HG02970 (cell line): Measurements from ENCODE around the gene C16orf96.

Experiments
- ATAC-seq: cut with Tn5 transposase; IDR thresholded peaks from one replicate; pipeline ENCODE4 v1.9.1; 2021; ENCODE audit warnings: mild to moderate bottlenecking, moderate library complexity, moderate number of reproducible peaks; ENCODE audit not compliant: unreplicated experiment, low FRiP score

C16orf96 gene

DNA sequence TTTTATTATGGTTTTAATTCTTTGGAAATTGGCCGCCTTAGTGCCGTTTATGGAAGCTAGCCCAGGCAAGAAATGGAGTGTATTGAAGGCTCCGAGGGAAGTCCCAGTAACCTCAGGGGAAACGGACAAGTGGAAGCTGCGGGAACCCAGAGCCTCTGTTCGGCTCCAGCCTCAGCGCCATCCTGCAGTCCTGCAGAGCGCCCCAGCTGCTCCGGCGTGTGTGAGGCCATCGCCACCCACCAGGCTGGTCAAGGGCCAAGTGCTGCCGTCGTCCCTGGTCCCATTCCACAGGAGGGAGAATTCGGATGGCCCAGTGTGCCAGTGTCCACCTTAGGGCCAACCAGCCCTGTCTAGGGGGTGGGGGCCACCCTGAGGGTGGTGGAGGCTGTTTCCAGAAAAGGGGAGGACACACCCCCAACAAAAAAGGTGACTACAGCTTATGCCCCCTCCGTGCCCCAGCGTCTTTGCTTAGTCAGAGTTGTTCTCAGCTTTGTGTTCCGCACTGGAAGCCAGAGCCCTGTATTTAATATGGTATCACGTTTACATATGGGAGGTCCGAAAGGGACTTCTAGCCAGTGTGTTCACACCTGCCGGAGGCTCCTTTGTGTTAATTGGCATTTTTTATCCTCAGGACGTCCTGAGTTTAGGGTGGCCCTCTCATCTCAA is 81.5 kb downstream of the C16orf96 start:
- ATAC-seq = no peak

DNA sequence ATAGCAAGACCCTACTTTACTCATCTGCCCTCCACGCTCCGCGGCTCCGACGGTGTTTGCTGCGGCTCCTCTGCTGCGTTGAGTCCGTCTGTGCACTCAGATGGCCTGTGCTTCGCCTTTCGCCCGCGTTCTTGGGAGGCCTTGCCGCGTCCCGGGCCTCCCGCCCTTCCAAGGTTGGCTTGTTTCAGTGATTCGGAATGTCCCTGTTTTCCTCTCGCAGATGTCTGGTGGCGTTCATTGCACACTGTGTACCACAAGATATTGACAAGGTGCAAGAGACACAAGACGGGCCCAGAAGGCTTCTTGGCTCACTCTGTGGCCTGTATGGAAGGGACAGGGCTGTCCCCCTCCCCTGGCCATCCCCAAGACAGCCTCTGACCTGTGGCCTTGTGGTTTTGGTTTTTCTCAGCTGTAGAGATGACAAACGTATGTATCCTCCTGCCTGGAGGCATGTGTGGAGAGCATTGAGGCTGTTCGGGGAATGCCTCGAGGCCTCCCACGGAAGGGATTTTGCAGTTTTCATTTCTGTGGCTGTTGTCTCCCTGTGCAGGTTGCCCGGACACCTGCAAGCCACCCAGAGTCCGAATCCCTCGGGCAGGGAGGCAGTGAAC is 83.9 kb downstream of the C16orf96 start:
- no peak for ATAC-seq

DNA sequence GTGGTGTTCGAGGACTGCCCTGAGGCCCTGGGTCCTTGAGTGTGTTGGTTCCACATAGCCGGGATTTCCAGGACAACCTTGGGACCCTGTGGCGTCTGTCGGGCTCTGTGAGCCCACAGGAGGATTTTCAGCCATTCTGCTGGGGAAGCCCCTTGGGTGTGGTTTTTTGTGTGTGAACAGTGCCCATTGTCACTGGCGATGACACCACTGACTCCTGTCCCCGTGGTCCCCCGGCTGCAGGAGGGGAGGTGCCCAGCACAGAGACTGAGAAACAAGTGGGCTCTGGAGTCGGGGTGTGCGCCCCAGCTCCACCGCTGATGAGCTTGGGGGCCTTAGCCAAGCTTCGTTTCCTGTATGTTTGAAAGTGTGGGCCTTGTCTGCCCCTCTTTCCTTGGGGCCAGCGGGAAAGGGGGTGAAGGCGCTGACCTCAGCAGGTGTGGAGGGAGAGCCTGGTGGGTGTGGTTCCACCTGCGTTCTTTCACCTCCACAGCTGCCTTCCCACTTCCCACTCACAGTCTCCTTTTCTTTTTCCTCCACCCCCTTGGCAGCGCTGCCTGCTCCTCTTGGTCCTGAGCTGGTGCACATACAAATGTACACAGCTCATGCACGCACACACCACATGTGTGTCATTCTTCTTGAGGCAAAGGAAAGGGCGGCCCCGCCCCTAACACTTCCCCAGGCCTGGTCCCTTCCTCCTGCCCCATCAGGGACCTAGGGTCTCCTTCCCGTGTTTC is 84.6 kb downstream of the C16orf96 start:
- no peak for ATAC-seq

DNA sequence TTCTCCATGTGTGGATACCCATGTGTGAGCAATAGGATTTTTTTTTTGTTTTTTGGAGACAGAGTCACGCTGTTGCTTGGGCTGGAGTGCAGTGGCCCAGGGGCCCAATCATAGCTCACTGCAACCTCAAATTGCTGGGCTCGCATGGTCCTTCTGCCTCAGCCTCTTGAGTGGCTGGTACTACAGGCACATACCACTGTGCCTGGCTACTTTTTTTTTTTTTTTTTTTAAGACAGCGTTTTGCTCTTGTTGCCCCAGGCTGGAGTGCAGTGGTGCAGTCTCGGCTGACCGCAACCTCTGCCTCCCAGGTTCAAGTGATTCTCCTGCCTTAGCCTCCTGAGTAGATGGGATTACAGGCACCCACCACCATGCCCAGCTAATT is 85.2 kb downstream of the C16orf96 start:
- no peak for ATAC-seq

DNA sequence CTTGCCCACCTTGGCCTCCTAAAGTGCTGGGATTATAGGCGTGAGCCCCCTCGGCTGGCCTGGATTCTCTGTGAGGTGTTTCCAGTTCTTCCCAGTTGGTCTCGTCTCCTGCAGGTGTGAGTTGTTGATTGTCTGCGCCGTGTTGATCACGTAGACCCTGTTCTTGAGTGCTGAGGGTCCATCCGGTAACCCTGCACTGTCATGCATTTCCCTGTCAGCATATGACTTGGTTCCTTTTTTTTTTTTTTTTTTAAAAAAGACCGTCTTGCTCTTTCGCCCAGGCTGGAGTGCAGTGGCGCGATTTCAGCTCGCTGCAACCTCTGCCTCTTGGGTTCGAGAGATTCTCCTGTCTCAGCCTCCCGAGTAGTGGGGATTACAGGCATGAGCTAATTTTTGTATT is 85.8 kb downstream of the C16orf96 start:
- ATAC-seq = no peak

DNA sequence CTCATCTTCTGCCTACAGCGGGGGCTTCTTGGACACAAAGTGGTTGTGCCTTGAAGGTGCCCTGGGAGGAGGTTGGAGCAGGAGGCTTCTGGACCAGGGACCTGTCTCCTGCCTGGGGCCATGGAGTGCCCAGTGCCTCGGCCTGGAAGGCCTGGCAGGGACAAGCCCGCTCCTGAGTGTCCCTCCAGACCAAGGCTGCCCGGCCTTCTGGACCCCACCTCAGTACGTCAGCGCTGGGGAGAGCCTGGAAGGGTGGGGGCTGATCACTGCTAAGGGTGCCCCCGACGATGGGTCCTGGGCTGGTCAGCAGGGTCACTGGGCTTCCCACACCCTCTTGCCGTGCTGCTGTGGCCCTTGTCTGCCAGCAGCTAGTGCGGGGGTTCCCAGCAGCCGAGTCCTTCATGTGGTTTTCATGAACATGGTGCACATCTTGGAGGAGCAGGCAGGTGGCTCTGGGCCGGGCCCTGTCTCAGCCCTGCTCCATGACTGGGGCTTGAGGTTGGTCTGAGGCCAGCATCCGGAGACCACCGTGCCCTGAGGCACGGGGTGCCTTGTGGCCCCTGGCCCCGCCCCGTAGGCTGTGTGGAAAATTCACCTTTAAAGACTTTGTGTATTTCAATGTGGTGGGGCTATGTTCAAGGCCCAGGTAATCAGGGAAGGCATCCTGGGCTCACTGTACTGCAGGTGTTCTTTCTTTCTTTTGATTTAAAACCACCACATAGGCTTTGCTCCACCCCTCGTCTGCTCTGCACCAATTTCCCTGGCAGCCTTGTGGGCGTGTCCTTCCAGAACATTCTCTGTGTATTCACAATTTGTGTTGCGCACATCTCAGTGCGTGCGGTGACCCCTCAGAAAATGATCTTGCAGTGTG is 90.9 kb downstream of the C16orf96 start:
- no peak for ATAC-seq

DNA sequence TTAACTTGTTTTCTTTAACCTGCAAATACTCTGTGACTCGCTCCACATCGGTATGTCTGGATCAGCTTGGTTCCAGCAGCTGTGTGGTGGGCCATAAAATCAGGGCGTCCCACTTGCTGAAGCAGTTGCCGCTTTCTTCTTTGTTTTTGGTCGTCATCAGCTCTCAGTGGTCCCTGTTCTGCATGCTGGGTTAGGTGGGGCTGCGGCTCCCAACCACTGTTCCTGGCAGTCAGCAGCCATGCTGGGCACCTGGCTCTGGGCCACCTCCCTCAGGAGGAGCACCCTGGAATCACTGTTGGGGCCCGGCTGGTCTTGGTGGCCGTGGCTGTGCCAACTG is 91.5 kb downstream of the C16orf96 start:
- ATAC-seq = no peak

DNA sequence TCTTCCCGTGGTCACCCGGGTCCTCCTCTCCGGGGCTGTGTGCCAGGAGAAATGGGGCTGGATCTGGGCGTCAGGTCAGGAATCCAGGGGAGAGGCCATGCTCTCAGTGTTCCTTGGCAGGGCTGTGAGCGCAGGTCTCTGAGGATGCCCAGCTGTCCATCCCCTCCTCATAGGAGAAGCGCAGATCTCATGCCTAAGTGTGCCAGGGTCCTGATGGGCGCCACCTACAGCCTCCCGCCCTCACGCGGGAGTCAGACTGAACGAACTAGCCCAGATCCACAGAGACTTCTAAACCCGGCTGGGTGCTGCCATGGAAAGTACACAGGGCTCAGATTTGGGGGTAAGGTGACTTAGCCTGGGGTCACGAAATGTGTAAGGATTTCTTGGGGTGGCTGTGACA is 92.8 kb downstream of the C16orf96 start:
- ATAC-seq = no peak

DNA sequence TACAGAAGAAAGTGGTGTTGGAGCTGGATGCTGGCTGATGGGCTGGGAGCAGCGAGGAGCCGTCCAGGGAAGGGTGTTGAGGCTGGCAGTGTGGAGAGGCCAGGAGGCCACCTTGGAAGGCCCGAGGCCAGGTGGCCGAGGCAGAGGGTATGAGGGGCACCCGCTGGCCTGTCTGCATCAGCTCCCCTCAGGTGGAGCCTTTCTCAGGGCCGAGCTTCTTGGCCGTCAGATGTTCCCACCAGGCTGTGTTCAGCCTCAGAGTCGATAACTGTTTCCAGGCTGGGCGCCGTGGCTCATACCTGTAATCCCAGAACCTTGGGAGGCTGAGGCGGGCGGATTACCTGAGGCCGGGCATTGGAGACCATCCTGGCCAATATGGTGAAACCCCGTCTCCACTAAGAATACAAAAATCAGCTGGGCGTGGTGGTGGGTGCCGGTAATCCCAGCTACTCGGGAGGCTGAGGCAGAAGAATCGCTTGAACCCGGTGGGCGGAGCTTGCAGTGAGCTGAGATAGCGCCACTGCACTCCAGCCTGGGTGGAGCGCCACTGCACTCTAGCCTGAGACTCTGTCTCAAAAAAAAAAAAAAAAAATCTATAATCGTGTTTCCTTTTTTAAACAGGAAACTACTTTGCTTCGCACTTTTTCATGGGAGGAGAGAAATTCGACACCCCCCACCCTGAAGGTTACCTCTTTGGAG is 93.8 kb downstream of the C16orf96 start:
- no peak for ATAC-seq
